ENCODE results near the gene GPR37. TPM values are rescaled to one million over a fixed set of nuclear protein-coding genes. Genes with fewer than 3 reads are reported as not detected.

Gene GPR37
- 0.36 TPM in 1 of 2 replicates, not detected in the other for total RNA-seq

DNA sequence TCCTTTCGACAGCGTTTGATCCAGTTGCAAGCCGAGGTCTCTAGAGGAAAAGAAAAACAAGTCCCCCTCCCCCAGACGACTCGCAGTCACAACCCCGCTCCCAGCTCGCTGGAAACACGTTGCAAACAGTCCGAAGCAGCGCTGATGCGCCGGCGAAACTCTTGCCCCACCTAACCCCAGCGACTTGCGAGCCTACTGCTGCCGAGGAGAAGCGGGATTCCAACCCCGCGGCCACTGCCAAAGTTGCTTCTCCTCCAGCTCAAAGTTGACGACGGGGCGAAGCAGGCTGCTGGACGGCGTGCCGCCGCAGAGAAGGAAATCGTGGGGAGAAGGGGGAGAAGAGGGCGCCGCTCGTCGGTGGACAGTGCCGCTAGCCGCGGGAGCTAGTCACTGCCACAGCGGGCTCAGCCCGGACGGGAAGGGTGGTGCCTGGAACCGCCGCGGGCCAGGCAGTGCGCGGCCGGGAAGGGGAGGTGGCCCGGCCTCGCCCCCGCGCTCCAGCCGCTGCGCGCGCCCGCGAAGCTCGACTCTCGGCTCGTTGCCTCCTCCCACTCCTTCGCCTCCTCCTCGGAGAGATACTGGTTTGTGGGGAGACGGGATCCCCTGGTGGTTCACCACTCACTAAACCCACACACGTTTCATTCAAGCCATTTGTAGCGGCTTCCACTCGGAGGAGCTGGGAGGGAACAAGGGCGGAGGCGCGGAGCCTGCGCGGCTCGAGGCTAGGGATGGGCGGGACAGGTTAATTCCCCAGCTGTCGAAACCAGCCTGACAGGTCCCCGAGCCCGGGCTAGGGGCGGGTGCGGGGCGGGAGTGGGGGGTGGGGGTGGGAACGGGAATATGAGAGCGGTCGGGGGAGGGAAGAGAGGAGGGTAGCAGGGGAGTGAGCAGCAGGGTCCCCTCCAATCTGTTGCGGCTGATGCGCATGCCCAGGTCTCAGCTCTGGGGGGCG lies at the start of gene GPR37:
Gene GPR37, minus strand, starts transcription at position 392 of the 952 bp plus-strand sequence. CDS start 816 bp downstream, outside the sequence.

Other genes starting within 250 kb of the GPR37 start
- gene POT1, start 164.0 kb upstream of the GPR37 start, total RNA-seq: 18.6 and 21.5 TPM in 2 replicates